ENCODE results near the gene PSORS1C2.

DNA sequence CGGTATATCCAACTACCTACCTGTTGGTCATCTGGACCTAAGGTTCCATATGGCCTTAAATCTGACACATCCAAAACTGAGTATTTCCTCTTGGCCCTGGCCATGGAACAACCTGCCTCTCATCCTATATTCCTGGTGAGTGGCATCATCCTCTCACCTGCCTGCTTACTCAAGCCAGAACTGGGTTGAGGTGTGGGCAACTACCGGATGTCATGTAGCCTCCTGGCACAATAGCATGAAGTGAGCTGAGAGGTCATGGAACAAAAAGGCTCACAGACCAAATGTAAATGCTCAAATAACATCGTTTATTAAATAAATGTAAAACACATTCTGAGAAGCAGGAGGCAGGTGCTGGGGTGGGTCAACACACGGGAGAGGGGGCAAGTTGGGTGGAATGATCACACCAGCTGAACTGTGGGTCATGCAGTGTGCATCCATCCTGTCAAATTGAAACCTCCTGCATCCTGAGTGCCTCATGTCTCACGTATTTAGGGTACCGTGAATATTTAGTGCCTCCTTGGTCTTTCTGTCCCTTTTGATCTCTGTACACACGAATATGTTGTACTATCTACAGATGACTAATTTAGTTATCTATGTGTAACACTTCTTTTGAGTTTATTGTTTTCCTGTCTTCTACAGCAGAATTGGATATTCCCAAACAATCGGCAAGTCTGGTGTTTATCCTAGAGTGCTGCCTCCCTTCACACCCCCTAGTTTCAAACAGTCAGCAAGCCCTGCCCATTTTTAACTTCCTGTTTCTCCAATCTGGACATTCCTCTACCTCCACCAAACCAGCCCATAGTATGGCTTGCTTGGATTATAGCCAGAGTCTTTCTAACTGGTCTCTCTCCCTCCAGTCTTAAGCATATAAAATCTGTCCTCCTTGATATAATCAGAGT lies 39.5 kb upstream of the PSORS1C2 start:
- TF ChIP-seq, protein P1, sequence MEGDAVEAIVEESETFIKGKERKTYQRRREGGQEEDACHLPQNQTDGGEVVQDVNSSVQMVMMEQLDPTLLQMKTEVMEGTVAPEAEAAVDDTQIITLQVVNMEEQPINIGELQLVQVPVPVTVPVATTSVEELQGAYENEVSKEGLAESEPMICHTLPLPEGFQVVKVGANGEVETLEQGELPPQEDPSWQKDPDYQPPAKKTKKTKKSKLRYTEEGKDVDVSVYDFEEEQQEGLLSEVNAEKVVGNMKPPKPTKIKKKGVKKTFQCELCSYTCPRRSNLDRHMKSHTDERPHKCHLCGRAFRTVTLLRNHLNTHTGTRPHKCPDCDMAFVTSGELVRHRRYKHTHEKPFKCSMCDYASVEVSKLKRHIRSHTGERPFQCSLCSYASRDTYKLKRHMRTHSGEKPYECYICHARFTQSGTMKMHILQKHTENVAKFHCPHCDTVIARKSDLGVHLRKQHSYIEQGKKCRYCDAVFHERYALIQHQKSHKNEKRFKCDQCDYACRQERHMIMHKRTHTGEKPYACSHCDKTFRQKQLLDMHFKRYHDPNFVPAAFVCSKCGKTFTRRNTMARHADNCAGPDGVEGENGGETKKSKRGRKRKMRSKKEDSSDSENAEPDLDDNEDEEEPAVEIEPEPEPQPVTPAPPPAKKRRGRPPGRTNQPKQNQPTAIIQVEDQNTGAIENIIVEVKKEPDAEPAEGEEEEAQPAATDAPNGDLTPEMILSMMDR (IDR thresholded peaks at IDR 0.05) = no peak
- no peak for TF ChIP-seq POLR2AphosphoS5 (IDR thresholded peaks at IDR 0.05; ENCODE audit: insufficient read depth in 1 of 2, low read depth in 1 of 2)

Data from vagina (tissue), 2 donors.